Thymus (tissue), 11 donors: ENCODE data around the gene CRYGS. TPM values are rescaled to one million over a fixed set of nuclear protein-coding genes. Genes with fewer than 3 reads are reported as not detected.
"Not testable (repeated sequence)": the region's sequence is repeated elsewhere in the genome, so short reads cannot be mapped to it uniquely, and the experiment has no call there.

ENCODE experiments used
- DNase-seq, 9 donors: peaks; one replicate each; pipeline ENCODE4 v3.0.0-alpha.2; 2013; ENCODE audit warnings: low spot score in 9 of 9, low read depth in 6 of 9, missing footprints in 1 of 9
- H3K27ac ChIP-seq, 2 donors: one replicate each; pipeline ENCODE4 v1.5.1; 2013; ENCODE audit warnings: control low read depth in 1 of 2, low read depth in 1 of 2, low read length in 1 of 2, mild to moderate bottlenecking in 1 of 2, moderate library complexity in 1 of 2
- H3K27me3 ChIP-seq, 2 donors: one replicate each; pipeline ENCODE4 v1.5.1; 2013; ENCODE audit warnings: low read length in 1 of 2; ENCODE audit not compliant: control insufficient read depth in 2 of 2, insufficient read depth in 1 of 2
- H3K36me3 ChIP-seq, 2 donors: one replicate each; pipeline ENCODE4 v1.5.1; 2013; ENCODE audit warnings: low read length in 1 of 2, mild to moderate bottlenecking in 1 of 2, moderate library complexity in 1 of 2; ENCODE audit not compliant: control insufficient read depth in 2 of 2, insufficient read depth in 2 of 2
- H3K4me1 ChIP-seq, 2 donors: one replicate each; pipeline ENCODE4 v1.5.1; 2013; ENCODE audit warnings: low read length in 2 of 2; ENCODE audit not compliant: control insufficient read depth in 2 of 2, insufficient read depth in 2 of 2
- H3K4me3 ChIP-seq, 2 donors: one replicate each; pipeline ENCODE4 v1.5.1; 2013; ENCODE audit warnings: low read length in 2 of 2, control low read depth in 1 of 2, mild to moderate bottlenecking in 1 of 2
- H3K9me3 ChIP-seq, 2 donors: one replicate each; pipeline ENCODE4 v1.5.1; 2013; ENCODE audit warnings: low read length in 1 of 2, mild to moderate bottlenecking in 1 of 2; ENCODE audit not compliant: control insufficient read depth in 2 of 2, insufficient read depth in 1 of 2
- WGBS: extraction: QIAGEN DNeasy Blood & Tissue Kit; methylation state at CpG from one replicate; pipeline ENCODE4 v1.1.7; 2013; 5-methylcytosine and 5-hydroxymethylcytosine counted together
- polyA plus RNA-seq: library from polyadenylated mRNA; stranded (reverse); fragments of 200-250 nt; gene quantifications from one replicate; pipeline ENCODE4 v1.2.3, GENCODE V29; 2013
- total RNA-seq: library from RNA; stranded (reverse); fragments of 120-200 nt; gene quantifications from one replicate; pipeline ENCODE4 v1.2.4, GENCODE V29; 2013
- donor health status: healthy.

The CRYGS gene
- total and polyA plus RNA-seq, 2 donors, result 3.1 to 21.0 TPM

- no peaks in the 10 kb centered on the region for H3K9me3 ChIP-seq
- peaks cover 0 to 19% of the 10 kb centered on the region in 2 donors for H3K4me1 ChIP-seq
- H3K27ac ChIP-seq, result no peak overlapping the region
- no peaks in the 10 kb centered on the region for H3K27me3 ChIP-seq
- DNase-seq, result no peak
- H3K4me3 ChIP-seq, result no peak overlapping the region
- peaks cover 2 to 3% of the 10 kb centered on the region in 2 donors for H3K36me3 ChIP-seq
Observed at GRCh38 chr3:186536883-186537844, 7.0 kb downstream of the CRYGS start.

GRCh38 chr3:186534113-186534669 is 10.0 kb downstream of the CRYGS start:
- WGBS, result 57% methylated on average over 6 of the region's 6 CpGs
- Histone ChIP-seq H3K36me3 (peaks cover 0 to 3% of the 10 kb centered on the region in 2 donors), H3K4me3 (no peak overlapping the region), H3K9me3 (no peaks in the 10 kb centered on the region), H3K4me1 (peaks cover 5 to 28% of the 10 kb centered on the region in 2 donors), H3K27ac (peak overlapping the region in 1 of 2 donors; percentile 26), H3K27me3 (no peaks in the 10 kb centered on the region)
- peak in 1 of 9 donors; percentile 63 for DNase-seq

DNA sequence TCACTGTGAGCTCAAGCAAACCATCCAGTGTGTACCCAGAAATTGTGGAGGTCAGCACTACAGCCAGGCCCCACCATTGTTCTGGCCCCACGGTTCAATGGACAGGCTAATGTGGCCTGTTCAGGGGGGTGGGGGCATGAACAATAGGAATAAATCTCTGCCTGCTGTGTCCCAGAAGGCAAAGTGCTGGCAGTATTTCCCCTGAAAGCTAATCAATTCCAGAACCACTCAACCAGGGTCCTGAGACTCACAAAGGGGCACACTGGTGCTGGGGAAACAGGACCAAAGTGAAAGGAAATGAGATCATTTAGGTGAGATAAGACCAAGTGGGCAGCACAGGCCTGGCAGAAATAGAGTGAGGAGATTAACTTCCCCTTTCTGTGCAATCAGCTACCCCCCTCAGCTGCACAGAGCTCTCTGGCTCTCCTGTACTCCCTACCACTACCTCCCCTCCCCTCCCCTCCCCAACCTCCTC is 11.5 kb downstream of the CRYGS start:
- no peak overlapping the region for H3K4me3 ChIP-seq
- H3K36me3 ChIP-seq, result no peaks in the 10 kb centered on the region
- no peaks in the 10 kb centered on the region for H3K27me3 ChIP-seq
- peaks cover 5 to 35% of the 10 kb centered on the region in 2 donors for H3K4me1 ChIP-seq
- 24% methylated on average over 1 of the region's 1 CpG for WGBS
- H3K9me3 ChIP-seq, result peaks cover 0 to 5% of the 10 kb centered on the region in 2 donors
- no peak for DNase-seq
- no peak overlapping the region for H3K27ac ChIP-seq

DNA sequence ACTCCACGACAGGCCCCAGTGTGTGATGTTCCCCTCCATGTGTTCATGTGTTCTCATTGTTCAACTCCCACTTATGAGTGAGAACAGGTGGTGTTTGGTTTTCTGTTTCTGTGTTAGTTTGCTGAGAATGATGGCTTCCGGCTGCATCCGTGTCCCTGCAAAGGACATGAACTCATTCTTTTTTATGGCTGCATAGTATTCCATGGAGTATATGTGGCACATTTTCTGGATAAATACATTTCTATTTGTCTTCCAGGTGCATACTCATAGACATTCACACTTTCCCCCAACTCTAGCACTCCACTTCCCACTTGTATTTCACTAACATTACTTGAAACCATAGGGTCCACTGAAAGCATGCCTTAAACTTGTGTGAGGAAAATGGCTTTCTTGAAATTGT is 12.5 kb downstream of the CRYGS start:
- H3K9me3 ChIP-seq, H3K36me3 ChIP-seq, H3K4me3 ChIP-seq, H3K27ac ChIP-seq, H3K27me3 ChIP-seq, DNase-seq: not testable (repeated sequence)
- 96% methylated on average over 3 of the region's 3 CpGs for WGBS
- H3K4me1 ChIP-seq, result peaks cover 5 to 35% of the 10 kb centered on the region in 2 donors

DNA sequence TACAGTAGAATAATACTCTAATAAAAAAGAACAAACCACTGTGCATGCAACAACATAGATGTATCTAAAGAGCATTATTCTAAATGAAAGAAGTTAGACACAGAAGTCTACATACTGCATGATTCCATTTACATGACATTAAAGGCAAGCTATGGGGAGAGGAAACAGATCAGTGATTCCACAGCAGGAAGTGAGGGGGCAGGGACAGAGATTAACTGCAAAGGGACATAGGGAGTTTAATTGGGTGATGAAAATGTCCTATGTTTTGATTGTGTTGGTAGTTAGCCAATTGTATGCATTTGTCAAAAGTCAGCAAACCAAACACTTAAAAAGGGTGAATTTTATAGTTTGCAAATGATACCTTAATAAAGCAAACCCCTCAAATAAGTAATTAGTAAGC is 13.8 kb downstream of the CRYGS start:
- Histone ChIP-seq H3K36me3 (no peaks in the 10 kb centered on the region), H3K4me3 (no peak overlapping the region), H3K27me3 (no peaks in the 10 kb centered on the region), H3K4me1 (peaks cover 5 to 39% of the 10 kb centered on the region in 2 donors), H3K9me3 (peaks cover 0 to 5% of the 10 kb centered on the region in 2 donors), H3K27ac (no peak overlapping the region)
- no peak for DNase-seq

DNA sequence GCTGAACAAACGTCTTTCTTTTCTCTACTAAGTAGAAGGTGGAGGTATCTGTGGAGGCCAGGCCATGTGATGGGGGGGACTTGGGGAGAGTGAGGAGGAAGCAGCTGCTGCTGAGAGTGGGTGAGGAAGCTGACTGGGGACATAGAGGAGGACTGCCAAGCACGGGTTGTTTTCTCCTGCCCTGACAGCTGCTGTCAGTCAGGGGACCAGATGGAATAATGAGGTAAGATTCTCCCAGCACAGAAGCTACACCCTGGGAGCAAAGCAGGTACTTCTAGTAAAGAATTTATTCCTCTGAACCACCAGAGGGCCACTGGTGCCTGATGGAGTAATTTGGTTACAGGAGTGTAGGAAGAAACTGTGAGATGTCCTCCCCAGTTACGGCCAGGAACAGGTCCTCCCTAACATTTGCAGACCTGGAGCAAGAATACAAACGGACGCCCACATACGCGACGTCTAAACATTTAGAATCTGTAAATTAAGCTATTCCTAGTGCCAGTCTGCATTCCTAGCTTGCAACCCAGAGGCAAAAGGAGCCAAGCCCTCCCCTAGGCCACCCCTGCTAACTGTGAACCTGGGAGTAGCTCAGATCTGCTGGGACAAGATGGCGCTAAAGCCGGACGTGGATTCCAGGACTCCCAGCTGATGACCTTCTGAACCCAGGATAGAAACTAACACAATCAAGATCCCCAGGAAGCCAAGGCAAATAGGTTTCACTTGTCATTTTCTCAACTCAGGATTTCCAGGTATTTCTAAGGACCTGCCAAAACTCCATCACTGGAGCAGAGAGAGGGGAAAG is 14.8 kb downstream of the CRYGS start:
- 61% methylated on average over 11 of the region's 11 CpGs for WGBS
- no peak overlapping the region for H3K4me3 ChIP-seq
- no peaks in the 10 kb centered on the region for H3K36me3 ChIP-seq
- H3K27me3 ChIP-seq, result no peaks in the 10 kb centered on the region
- H3K9me3 ChIP-seq, result peaks cover 0 to 5% of the 10 kb centered on the region in 2 donors
- DNase-seq, result peak in 3 of 9 donors; percentile 28 to 64 (median 46)
- peak overlapping the region in 1 of 2 donors; percentile 52 for H3K27ac ChIP-seq
- peaks cover 5 to 37% of the 10 kb centered on the region in 2 donors for H3K4me1 ChIP-seq

GRCh38 chr3:186526256-186526606 is 17.9 kb downstream of the CRYGS start:
- WGBS, result 59% methylated on average over 6 of the region's 6 CpGs
- H3K4me3 ChIP-seq, result no peak overlapping the region
- H3K9me3 ChIP-seq, result peaks cover 0 to 5% of the 10 kb centered on the region in 2 donors
- H3K27me3 ChIP-seq, result no peaks in the 10 kb centered on the region
- no peaks in the 10 kb centered on the region for H3K36me3 ChIP-seq
- DNase-seq, result no peak
- no peak overlapping the region for H3K27ac ChIP-seq
- H3K4me1 ChIP-seq, result peaks cover 7 to 32% of the 10 kb centered on the region in 2 donors

DNA sequence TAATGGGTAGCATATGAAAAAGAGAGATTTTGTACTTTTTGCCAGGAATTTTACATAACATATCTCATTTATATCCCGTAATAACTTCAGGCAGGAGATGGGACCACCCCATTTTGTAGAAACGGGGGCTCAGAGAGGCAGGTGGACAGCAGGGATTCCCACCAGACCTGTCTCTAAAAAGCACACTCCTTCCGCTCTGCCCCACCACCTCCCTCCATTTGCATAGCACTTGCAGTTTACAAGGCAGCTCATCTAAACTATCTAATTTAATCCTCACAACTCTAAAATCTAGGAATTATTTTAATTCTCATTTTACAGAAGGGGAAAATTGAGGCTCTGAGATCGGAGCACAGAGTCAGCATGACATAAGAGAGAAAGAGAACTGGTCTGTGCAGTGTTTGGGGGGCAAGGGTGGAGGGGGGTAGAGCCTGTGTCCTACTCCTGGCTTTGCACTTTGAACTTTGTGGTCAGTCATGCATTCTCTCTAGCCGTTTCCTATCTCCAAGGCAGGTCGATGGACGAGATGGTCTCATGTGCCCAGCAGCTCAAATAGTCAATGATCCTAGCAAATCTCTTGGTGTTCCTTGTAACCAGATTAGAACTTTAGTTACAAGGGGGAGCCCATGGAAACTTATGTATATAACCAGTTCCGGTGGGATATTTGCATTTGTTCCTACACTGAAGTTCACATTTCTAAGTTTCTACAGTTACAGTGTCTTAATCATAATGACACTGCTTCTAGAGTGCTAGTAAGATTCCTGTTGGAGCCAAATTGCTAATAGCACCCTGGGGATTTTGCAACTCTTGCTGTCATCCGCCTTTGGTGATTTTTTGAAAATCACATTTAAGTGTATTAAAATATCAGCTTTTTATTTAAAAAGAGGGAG is 18.6 kb downstream of the CRYGS start:
- Histone ChIP-seq H3K27ac (no peak overlapping the region), H3K4me1 (peaks cover 8 to 35% of the 10 kb centered on the region in 2 donors), H3K36me3 (no peaks in the 10 kb centered on the region), H3K9me3 (peaks cover 0 to 5% of the 10 kb centered on the region in 2 donors), H3K4me3 (no peak overlapping the region), H3K27me3 (no peaks in the 10 kb centered on the region)
- 94% methylated on average over 9 of the region's 9 CpGs for WGBS
- no peak for DNase-seq
